GM19043 (cell line): ENCODE results near the gene C20orf173.

Experiments
- ATAC-seq: cut with Tn5 transposase; IDR thresholded peaks from one replicate; pipeline ENCODE4 v1.9.1; 2021; ENCODE audit warnings: low read depth; ENCODE audit not compliant: unreplicated experiment

C20orf173 gene

DNA sequence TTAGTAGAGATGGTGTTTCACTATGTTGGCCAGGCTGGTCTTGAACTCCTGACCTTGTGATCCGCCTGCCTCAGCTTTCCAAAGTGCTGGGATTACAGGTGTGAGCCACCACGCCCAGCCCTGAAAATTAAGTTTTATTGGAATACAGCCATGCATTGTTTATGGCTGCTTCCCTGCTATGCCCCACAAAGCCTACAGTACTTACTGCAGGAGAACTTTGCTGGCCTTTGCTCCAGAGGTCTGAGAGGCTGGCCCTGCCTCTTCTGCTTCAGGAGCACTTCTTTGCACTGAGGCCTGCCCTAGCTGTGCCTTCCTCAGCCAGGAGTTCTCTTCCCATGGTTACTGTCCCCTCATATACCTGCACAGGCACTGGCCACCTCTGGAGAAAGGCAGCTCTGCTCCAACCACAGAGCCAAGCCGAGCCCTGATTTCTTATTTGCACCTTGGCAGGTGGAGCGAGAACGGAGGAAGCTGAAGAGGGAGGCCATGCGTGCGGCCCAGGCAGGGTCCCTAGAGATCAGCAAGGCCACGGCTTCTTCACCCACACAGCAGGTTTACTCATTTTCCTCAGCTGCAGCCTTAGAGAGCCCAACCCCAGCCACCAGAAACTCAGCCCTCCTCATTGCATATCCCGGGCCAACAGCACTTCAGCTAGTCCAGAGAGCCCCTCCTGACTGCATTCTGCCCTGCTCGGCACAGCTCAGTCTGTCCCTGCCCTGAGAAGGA, 20.8 kb downstream of the C20orf173 start:
- ATAC-seq = no peak

DNA sequence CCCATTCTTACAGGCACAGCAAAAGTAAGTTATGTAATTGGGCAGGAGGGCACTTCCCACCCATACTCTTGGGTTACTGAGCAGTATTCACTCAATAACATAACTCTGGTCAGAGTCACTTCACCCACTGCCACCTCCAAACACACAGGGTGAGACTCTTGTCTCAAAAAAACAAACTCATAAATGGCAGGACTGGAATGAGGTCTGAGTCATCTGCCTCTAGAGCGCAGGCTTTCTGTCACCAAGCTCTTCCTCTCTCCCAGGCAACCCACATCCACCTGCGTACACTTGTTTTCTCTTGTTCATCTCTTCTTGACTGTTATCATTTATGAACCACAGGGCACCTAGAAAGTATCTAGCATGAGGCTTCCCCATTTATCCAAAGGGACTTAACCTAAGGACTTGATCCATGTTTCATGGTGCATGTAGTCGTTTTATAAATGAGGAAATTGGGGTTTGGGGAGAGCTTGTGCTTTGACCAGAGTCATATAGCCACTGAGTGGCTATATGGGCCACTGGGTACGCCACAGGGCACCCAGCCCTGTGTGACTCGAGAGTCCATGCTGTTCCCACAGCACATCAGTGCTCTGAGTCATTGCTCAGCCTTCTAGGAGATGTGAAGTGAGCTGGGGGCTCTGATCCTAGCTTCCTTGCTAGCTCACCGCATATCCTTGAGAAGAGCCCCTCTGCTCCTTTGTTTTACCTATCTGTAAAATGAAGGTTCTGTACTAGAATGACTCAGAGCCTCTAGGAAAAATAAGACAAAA, 22.4 kb downstream of the C20orf173 start:
- ATAC-seq = no peak

DNA sequence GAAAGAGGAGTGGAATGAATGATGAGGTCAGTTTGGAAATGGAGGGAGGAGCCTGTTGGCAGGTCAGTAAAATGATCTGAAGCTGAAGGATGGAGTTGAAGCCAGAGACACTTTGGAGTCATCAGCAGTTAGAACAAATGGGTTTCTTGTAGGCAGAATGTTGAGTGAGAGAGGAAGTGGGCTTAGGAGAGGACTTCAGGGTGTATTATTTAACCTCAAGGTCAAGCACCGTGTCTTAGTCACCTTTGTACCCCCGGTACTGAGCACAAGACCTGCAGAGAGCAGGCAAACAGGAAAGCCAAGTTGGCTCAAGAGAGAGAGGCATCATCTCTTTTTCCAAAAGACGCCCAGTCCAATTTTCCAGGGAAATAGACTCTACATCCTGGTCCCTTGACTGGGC, 23.3 kb downstream of the C20orf173 start:
- ATAC-seq = no peak

DNA sequence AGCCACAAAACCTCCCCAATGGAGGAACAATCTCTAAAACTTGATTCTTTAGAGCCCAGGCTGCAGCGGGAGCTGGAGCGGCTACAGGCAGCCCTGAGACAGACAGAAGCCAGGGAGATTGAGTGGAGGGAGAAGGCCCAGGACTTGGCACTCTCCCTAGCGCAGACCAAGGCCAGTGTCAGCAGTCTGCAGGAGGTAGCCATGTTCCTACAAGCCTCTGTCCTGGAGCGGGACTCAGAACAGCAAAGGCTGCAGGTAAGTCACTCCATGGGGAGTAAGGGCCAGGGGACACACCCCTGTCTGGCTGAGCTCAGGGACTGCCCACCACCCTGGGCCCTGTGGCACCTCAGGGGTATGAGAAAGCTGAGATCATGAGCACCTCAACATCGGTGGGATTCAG, 24.7 kb downstream of the C20orf173 start:
- no peak for ATAC-seq

DNA sequence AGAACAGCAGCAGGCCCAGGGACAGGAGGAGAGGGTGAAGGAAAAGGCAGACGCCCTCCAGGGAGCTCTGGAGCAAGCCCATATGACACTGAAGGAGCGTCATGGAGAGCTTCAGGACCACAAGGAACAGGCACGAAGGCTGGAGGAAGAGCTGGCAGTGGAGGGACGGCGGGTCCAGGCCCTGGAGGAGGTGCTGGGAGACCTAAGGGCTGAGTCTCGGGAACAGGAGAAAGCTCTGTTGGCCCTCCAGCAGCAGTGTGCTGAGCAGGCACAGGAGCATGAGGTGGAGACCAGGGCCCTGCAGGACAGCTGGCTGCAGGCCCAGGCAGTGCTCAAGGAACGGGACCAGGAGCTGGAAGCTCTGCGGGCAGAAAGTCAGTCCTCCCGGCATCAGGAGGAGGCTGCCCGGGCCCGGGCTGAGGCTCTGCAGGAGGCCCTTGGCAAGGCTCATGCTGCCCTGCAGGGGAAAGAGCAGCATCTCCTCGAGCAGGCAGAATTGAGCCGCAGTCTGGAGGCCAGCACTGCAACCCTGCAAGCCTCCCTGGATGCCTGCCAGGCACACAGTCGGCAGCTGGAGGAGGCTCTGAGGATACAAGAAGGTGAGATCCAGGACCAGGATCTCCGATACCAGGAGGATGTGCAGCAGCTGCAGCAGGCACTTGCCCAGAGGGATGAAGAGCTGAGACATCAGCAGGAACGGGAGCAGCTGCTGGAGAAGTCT, 25.5 kb downstream of the C20orf173 start:
- ATAC-seq = no peak

DNA sequence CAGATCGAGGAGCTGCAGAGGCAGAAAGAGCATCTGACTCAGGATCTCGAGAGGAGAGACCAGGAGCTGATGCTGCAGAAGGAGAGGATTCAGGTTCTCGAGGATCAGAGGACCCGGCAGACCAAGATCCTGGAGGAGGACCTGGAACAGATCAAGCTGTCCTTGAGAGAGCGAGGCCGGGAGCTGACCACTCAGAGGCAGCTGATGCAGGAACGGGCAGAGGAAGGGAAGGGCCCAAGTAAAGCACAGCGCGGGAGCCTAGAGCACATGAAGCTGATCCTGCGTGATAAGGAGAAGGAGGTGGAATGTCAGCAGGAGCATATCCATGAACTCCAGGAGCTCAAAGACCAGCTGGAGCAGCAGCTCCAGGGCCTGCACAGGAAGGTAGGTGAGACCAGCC, 26.2 kb downstream of the C20orf173 start:
- ATAC-seq = no peak

DNA sequence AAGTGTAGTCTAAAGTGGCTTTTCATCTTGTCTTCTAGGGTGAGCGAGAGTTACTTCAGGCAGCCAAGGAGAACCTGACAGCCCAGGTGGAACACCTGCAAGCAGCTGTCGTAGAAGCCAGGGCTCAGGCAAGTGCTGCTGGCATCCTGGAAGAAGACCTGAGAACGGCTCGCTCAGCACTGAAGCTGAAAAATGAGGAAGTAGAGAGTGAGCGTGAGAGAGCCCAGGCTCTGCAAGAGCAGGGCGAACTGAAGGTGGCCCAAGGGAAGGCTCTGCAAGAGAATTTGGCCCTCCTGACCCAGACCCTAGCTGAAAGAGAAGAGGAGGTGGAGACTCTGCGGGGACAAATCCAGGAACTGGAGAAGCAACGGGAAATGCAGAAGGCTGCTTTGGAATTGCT, 27.1 kb downstream of the C20orf173 start:
- peak; percentile 72 for ATAC-seq

DNA sequence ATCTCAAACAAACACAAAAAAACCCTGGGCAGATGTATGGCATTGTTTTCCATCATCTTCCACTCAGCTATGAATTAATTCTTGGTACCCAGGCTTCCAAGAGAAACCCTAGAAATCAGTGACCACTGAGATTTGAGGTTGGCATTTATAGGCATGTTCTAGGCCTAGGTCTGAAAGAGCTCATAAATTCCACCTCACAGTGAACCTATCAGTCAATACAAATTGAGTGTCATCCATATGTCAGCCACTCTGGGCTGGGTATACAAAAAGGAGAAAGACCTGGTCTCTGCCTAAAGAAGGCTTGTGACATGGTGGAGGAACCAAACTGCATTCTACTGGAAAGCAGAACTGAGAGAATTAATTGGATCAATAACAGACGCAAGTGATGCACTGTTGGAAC, 30.2 kb downstream of the C20orf173 start:
- ATAC-seq = no peak

DNA sequence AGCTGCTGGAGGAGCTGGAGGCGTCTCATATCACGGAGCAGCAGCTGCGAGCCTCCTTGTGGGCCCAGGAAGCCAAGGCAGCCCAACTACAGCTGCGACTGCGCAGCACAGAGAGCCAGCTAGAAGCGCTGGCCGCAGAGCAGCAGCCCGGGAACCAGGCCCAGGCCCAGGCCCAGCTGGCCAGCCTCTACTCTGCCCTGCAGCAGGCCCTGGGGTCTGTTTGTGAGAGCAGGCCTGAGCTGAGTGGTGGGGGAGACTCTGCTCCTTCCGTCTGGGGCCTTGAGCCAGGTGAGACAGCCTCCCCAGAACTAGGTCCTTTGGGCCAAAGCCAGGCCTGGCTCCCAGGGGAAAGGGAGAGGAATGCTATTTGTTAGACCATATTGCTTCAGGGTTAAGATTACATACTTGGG, 31.7 kb downstream of the C20orf173 start:
- ATAC-seq = no peak

DNA sequence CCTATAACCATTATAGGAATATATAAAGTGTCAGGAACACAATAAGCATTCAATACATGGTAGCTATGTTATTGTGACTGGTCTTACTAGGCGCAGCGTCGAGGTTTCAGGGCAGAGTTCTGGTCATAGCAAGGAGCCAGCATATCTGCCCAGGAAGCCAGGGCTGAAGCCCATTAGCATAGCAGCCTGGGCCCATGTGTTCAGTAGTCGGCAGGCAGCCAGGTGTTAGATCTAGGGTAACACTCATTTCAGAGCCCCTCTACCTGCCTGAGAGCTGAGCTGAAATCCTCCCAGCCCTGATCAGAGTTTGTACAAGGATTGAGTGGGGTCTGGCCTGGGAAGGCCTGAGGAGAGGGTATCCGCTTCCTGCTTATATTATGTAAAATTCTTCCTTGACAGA, 32.1 kb downstream of the C20orf173 start:
- no peak for ATAC-seq

DNA sequence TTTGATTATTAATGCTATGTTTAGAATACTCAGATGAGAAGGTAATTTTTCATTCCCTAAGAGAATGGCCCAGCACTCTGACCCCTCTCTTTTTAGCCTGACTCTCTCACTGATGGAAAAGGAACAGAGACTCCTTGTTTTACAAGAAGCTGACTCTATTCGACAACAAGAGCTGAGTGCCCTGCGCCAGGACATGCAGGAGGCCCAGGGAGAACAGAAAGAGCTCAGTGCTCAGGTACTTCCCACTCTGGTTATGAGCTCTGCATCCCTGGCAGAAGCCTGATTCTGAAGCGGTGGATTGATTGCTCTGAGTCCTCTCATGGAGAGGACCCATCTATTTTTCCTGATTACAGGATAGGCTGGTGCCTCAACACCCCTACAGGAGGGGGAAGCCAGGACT, 33.0 kb downstream of the C20orf173 start:
- no peak for ATAC-seq

DNA sequence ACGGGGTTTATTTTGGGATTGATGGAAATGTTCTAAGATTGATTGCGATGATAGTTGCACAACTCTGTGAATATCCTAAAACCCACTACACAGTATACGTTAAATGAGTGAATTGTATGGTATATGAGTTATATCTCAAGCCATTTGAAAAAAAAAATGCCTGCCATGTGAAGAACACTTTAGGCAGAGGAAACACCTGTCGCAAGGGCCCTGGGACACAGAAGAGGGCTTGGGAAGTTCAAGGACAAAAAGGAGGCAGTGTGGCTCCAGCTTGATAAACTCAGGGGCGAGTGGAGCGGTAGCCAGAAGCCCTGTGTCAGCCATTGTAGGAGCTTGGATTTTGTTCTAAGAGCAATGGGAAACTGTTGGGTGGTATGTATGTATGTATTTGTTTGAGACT, 37.1 kb downstream of the C20orf173 start:
- ATAC-seq = no peak

DNA sequence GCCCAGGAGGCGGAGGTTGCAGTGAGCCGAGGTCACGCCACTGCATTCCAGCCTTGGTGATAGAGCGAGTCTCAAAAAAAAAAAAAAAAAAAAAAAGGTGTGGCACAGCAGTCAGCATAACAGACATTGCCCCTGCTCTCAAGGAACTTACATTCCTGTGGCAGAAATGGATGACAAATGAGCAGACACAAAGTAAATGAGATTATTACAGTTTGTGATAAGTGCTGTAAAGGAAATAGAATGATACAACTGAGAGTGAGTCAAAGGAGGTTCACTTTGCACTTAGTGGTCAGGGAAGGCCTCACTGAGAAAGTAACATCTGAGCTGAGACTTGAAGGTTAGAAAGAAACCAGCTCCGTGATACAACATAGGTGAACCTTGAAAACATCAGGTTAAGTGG, 37.6 kb downstream of the C20orf173 start:
- ATAC-seq = no peak

DNA sequence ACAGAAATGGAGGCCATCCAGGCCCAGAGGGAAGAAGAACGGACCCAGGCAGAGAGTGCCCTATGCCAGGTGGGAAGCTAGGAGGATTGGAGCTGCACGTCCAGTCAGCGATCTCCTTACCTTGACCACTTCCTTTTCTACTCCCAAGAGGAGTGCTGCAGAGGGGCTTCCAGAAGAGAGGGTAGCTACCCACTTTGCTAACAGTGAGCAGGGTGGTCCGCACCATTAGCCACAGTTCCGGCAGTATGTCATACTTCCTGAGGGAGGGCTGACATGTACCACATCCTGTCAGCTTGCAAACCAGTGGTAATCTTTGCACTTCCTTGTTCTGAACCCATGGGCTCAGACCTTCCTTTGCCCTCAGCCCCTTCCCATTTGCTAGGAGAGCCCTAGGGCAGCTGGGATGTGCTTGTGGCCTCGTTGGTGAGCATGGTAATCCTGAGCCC, 38.7 kb downstream of the C20orf173 start:
- ATAC-seq = peak; percentile 95

DNA sequence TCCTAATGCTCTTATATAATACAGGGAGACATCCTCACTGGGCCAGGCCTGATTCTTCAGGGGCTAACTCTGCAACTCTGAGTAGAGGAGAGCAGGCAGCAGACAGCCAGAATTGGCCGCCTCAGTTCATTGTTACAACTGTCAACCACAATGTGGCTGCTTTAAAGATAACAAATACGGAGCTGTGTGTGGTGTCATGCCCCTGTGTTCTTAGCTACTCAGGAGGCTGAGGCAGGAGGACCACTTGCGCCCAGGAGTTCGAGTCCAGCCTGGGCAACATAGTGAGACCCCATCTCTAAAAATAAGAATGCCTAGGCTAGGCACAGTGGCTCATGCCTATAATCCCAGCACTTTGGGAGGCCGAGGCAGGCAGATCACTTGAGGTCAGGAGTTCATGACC, 39.7 kb downstream of the C20orf173 start:
- ATAC-seq = no peak

DNA sequence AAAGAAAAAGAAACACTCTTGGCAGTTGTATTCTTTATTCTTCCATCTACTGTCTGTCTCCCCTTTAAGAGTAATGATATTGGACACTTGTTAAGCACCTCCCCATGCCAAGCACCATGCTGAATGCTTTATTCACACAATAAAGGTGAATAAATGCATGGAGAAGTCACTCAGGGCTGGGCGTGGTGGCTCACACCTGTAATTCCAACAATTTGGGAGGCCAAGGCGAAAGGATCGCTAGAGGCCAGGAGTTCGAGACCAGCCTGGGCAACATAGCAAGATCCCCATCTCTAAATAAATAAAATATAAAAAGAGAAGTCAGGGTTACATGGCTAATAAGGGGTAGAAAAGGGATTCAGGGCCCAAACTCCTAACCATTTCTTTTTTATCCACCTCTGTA, 42.0 kb downstream of the C20orf173 start:
- no peak for ATAC-seq

DNA sequence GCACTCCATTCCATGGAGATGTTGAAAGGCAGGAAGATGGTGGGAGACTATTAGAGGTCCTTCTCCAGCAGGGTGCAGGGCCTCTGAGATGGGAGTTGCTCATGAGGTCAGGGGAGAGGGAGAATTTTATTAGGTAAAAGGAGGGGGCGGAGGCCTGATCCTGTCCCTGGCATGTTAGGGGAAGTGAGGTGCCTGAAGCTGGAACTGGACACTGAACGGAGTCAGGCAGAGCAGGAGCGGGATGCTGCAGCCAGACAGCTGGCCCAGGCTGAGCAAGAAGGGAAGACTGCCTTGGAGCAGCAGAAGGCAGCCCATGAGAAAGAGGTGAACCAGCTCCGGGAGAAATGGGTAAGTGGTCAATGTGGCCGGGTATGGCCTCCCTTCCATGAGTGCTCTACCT, 49.7 kb downstream of the C20orf173 start:
- ATAC-seq = no peak

DNA sequence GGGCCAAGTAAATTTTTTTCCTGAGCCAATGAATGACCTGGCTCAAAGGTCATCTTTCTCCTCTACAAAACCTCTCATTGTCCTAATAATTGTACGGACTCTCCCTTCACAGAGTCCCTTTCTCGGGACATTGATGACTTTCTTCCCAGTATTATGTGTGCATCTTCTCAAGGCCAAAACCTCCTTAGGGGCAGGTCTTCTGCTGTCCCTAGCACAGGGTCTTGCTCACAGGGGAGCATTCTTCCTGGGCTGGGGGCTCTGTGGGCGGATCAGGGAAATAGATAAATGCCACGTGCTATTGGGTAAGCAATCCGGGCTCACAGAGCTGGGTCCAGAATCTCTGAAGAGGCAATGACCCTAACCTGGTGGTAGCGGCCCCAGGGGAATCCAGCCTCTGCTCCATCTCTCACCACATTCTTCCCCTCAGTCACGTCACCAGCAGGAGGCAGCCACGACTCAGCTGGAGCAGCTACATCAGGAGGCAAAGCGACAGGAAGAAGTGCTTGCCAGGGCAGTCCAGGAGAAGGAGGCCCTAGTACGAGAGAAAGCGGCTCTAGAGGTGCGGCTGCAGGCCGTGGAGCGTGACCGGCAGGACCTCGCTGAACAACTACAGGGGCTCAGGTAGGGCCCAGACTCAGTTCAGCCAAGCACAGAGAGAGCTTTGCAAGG, 50.5 kb downstream of the C20orf173 start:
- ATAC-seq = no peak
